Measurements from ENCODE around the gene MAGEB16. TPM values are rescaled to one million over a fixed set of nuclear protein-coding genes. Genes with fewer than 3 reads are reported as not detected.

The MAGEB16 gene
- not detected for polyA plus RNA-seq

- Histone ChIP-seq H3K9me3 (ENCODE audit: control insufficient read depth in 2 of 2, insufficient read depth in 1 of 2, low read depth in 1 of 2, low read length in 1 of 2) (no peaks in the 10 kb centered on the region), H3K4me3 (ENCODE audit: low read depth in 1 of 2, low read length in 2 of 2) (no peak within 1 kb of the TSS), H3K4me1 (ENCODE audit: control insufficient read depth in 2 of 2, insufficient read depth in 2 of 2, low read length in 1 of 2) (no peaks in the 10 kb centered on the region), H3K36me3 (ENCODE audit: control insufficient read depth in 2 of 2, insufficient read depth in 2 of 2, low read length in 1 of 2) (no peaks in the 10 kb centered on the region), H3K27me3 (ENCODE audit: control insufficient read depth in 1 of 2, insufficient read depth in 2 of 2, low read length in 2 of 2) (no peaks in the 10 kb centered on the region), H3K27ac (ENCODE audit: low read depth in 2 of 2, low read length in 1 of 2) (no peak within 1 kb of the TSS)
- 89 to 95% methylated on average over 15 of the region's 15 CpGs for WGBS, 2 donors
Observed at GRCh38 chrX:35798042-35798441, at the start of gene MAGEB16. Gene MAGEB16 (plus strand): TSS chrX:35798342. CDS start chrX:35802197, 3,855 bp downstream.

GRCh38 chrX:35773958-35774564 lies 24.1 kb upstream of the MAGEB16 start:
- WGBS, 2 donors: 70 to 93% methylated on average over 1 of the region's 1 CpG
- no peak overlapping the region for H3K27ac ChIP-seq (ENCODE audit: low read depth in 2 of 2, low read length in 1 of 2)
- no peaks in the 10 kb centered on the region for H3K36me3 ChIP-seq (ENCODE audit: control insufficient read depth in 2 of 2, insufficient read depth in 2 of 2, low read length in 1 of 2)
- no peaks in the 10 kb centered on the region for H3K9me3 ChIP-seq (ENCODE audit: control insufficient read depth in 2 of 2, insufficient read depth in 1 of 2, low read depth in 1 of 2, low read length in 1 of 2)
- no peaks in the 10 kb centered on the region for H3K4me1 ChIP-seq (ENCODE audit: control insufficient read depth in 2 of 2, insufficient read depth in 2 of 2, low read length in 1 of 2)
- H3K4me3 ChIP-seq (ENCODE audit: low read depth in 1 of 2, low read length in 2 of 2): no peak overlapping the region
- no peaks in the 10 kb centered on the region for H3K27me3 ChIP-seq (ENCODE audit: control insufficient read depth in 1 of 2, insufficient read depth in 2 of 2, low read length in 2 of 2)

- Histone ChIP-seq H3K27me3 (ENCODE audit: control insufficient read depth in 1 of 2, insufficient read depth in 2 of 2, low read length in 2 of 2) (no peaks in the 10 kb centered on the region), H3K27ac (ENCODE audit: low read depth in 2 of 2, low read length in 1 of 2) (no peak overlapping the region), H3K36me3 (ENCODE audit: control insufficient read depth in 2 of 2, insufficient read depth in 2 of 2, low read length in 1 of 2) (no peaks in the 10 kb centered on the region), H3K9me3 (ENCODE audit: control insufficient read depth in 2 of 2, insufficient read depth in 1 of 2, low read depth in 1 of 2, low read length in 1 of 2) (no peaks in the 10 kb centered on the region), H3K4me1 (ENCODE audit: control insufficient read depth in 2 of 2, insufficient read depth in 2 of 2, low read length in 1 of 2) (no peaks in the 10 kb centered on the region), H3K4me3 (ENCODE audit: low read depth in 1 of 2, low read length in 2 of 2) (no peak overlapping the region)
- 79 to 93% methylated on average over 6 of the region's 6 CpGs for WGBS, 2 donors
Observed at GRCh38 chrX:35785075-35785474, 13.1 kb upstream of the MAGEB16 start.

- no peaks in the 10 kb centered on the region for H3K36me3 ChIP-seq (ENCODE audit: control insufficient read depth in 2 of 2, insufficient read depth in 2 of 2, low read length in 1 of 2)
- 47 to 63% methylated on average over 2 of the region's 2 CpGs for WGBS, 2 donors
- no peak overlapping the region for H3K27ac ChIP-seq (ENCODE audit: low read depth in 2 of 2, low read length in 1 of 2)
- H3K4me3 ChIP-seq (ENCODE audit: low read depth in 1 of 2, low read length in 2 of 2): no peak overlapping the region
- no peaks in the 10 kb centered on the region for H3K27me3 ChIP-seq (ENCODE audit: control insufficient read depth in 1 of 2, insufficient read depth in 2 of 2, low read length in 2 of 2)
- no peaks in the 10 kb centered on the region for H3K9me3 ChIP-seq (ENCODE audit: control insufficient read depth in 2 of 2, insufficient read depth in 1 of 2, low read depth in 1 of 2, low read length in 1 of 2)
- no peaks in the 10 kb centered on the region for H3K4me1 ChIP-seq (ENCODE audit: control insufficient read depth in 2 of 2, insufficient read depth in 2 of 2, low read length in 1 of 2)
Observed at GRCh38 chrX:35786271-35786670, 11.9 kb upstream of the MAGEB16 start.

GRCh38 chrX:35787867-35788266 lies 10.3 kb upstream of the MAGEB16 start:
- no peaks in the 10 kb centered on the region for H3K9me3 ChIP-seq (ENCODE audit: control insufficient read depth in 2 of 2, insufficient read depth in 1 of 2, low read depth in 1 of 2, low read length in 1 of 2)
- H3K36me3 ChIP-seq (ENCODE audit: control insufficient read depth in 2 of 2, insufficient read depth in 2 of 2, low read length in 1 of 2): no peaks in the 10 kb centered on the region
- no peaks in the 10 kb centered on the region for H3K4me1 ChIP-seq (ENCODE audit: control insufficient read depth in 2 of 2, insufficient read depth in 2 of 2, low read length in 1 of 2)
- H3K27ac ChIP-seq (ENCODE audit: low read depth in 2 of 2, low read length in 1 of 2): no peak overlapping the region
- no peak overlapping the region for H3K4me3 ChIP-seq (ENCODE audit: low read depth in 1 of 2, low read length in 2 of 2)
- WGBS, 2 donors: 58 to 84% methylated on average over 2 of the region's 2 CpGs
- H3K27me3 ChIP-seq (ENCODE audit: control insufficient read depth in 1 of 2, insufficient read depth in 2 of 2, low read length in 2 of 2): no peaks in the 10 kb centered on the region

GRCh38 chrX:35800474-35800873 lies 2.3 kb downstream of the MAGEB16 start:
- H3K36me3 ChIP-seq (ENCODE audit: control insufficient read depth in 2 of 2, insufficient read depth in 2 of 2, low read length in 1 of 2): no peaks in the 10 kb centered on the region
- WGBS, 2 donors: 74 to 80% methylated on average over 5 of the region's 5 CpGs
- H3K27ac ChIP-seq (ENCODE audit: low read depth in 2 of 2, low read length in 1 of 2): no peak overlapping the region
- no peak overlapping the region for H3K4me3 ChIP-seq (ENCODE audit: low read depth in 1 of 2, low read length in 2 of 2)
- no peaks in the 10 kb centered on the region for H3K9me3 ChIP-seq (ENCODE audit: control insufficient read depth in 2 of 2, insufficient read depth in 1 of 2, low read depth in 1 of 2, low read length in 1 of 2)
- H3K27me3 ChIP-seq (ENCODE audit: control insufficient read depth in 1 of 2, insufficient read depth in 2 of 2, low read length in 2 of 2): no peaks in the 10 kb centered on the region
- no peaks in the 10 kb centered on the region for H3K4me1 ChIP-seq (ENCODE audit: control insufficient read depth in 2 of 2, insufficient read depth in 2 of 2, low read length in 1 of 2)

GRCh38 chrX:35809781-35810180 lies 11.6 kb downstream of the MAGEB16 start:
- Histone ChIP-seq H3K9me3 (ENCODE audit: control insufficient read depth in 2 of 2, insufficient read depth in 1 of 2, low read depth in 1 of 2, low read length in 1 of 2) (no peaks in the 10 kb centered on the region), H3K27me3 (ENCODE audit: control insufficient read depth in 1 of 2, insufficient read depth in 2 of 2, low read length in 2 of 2) (no peaks in the 10 kb centered on the region), H3K4me3 (ENCODE audit: low read depth in 1 of 2, low read length in 2 of 2) (no peak overlapping the region), H3K27ac (ENCODE audit: low read depth in 2 of 2, low read length in 1 of 2) (no peak overlapping the region), H3K4me1 (ENCODE audit: control insufficient read depth in 2 of 2, insufficient read depth in 2 of 2, low read length in 1 of 2) (no peaks in the 10 kb centered on the region), H3K36me3 (ENCODE audit: control insufficient read depth in 2 of 2, insufficient read depth in 2 of 2, low read length in 1 of 2) (no peaks in the 10 kb centered on the region)
- 61% methylated on average over 4 of the region's 4 CpGs for WGBS, 2 donors

GRCh38 chrX:35819241-35819640 lies 21.1 kb downstream of the MAGEB16 start:
- no peaks in the 10 kb centered on the region for H3K27me3 ChIP-seq (ENCODE audit: control insufficient read depth in 1 of 2, insufficient read depth in 2 of 2, low read length in 2 of 2)
- no peaks in the 10 kb centered on the region for H3K36me3 ChIP-seq (ENCODE audit: control insufficient read depth in 2 of 2, insufficient read depth in 2 of 2, low read length in 1 of 2)
- H3K9me3 ChIP-seq (ENCODE audit: control insufficient read depth in 2 of 2, insufficient read depth in 1 of 2, low read depth in 1 of 2, low read length in 1 of 2): no peaks in the 10 kb centered on the region
- no peaks in the 10 kb centered on the region for H3K4me1 ChIP-seq (ENCODE audit: control insufficient read depth in 2 of 2, insufficient read depth in 2 of 2, low read length in 1 of 2)
- no peak overlapping the region for H3K4me3 ChIP-seq (ENCODE audit: low read depth in 1 of 2, low read length in 2 of 2)
- 49 to 51% methylated on average over 4 of the region's 4 CpGs for WGBS, 2 donors
- H3K27ac ChIP-seq (ENCODE audit: low read depth in 2 of 2, low read length in 1 of 2): no peak overlapping the region

- Histone ChIP-seq H3K4me3 (ENCODE audit: low read depth in 1 of 2, low read length in 2 of 2) (no peak overlapping the region), H3K36me3 (ENCODE audit: control insufficient read depth in 2 of 2, insufficient read depth in 2 of 2, low read length in 1 of 2) (no peaks in the 10 kb centered on the region), H3K4me1 (ENCODE audit: control insufficient read depth in 2 of 2, insufficient read depth in 2 of 2, low read length in 1 of 2) (no peaks in the 10 kb centered on the region), H3K9me3 (ENCODE audit: control insufficient read depth in 2 of 2, insufficient read depth in 1 of 2, low read depth in 1 of 2, low read length in 1 of 2) (no peaks in the 10 kb centered on the region), H3K27me3 (ENCODE audit: control insufficient read depth in 1 of 2, insufficient read depth in 2 of 2, low read length in 2 of 2) (no peaks in the 10 kb centered on the region), H3K27ac (ENCODE audit: low read depth in 2 of 2, low read length in 1 of 2) (peak overlapping the region in 1 of 2 donors; percentile 42)
- 33 to 47% methylated on average over 1 of the region's 1 CpG for WGBS, 2 donors
Observed at GRCh38 chrX:35826503-35826902, 28.4 kb downstream of the MAGEB16 start.

- Histone ChIP-seq H3K4me1 (ENCODE audit: control insufficient read depth in 2 of 2, insufficient read depth in 2 of 2, low read length in 1 of 2) (no peaks in the 10 kb centered on the region), H3K36me3 (ENCODE audit: control insufficient read depth in 2 of 2, insufficient read depth in 2 of 2, low read length in 1 of 2) (no peaks in the 10 kb centered on the region), H3K4me3 (ENCODE audit: low read depth in 1 of 2, low read length in 2 of 2) (no peak overlapping the region), H3K9me3 (ENCODE audit: control insufficient read depth in 2 of 2, insufficient read depth in 1 of 2, low read depth in 1 of 2, low read length in 1 of 2) (no peaks in the 10 kb centered on the region), H3K27me3 (ENCODE audit: control insufficient read depth in 1 of 2, insufficient read depth in 2 of 2, low read length in 2 of 2) (no peaks in the 10 kb centered on the region), H3K27ac (ENCODE audit: low read depth in 2 of 2, low read length in 1 of 2) (no peak overlapping the region)
- WGBS, 2 donors: 78 to 82% methylated on average over 3 of the region's 3 CpGs
Observed at GRCh38 chrX:35829501-35829900, 31.4 kb downstream of the MAGEB16 start.
